ENCODE results near the gene ATP23. TPM values are rescaled to one million over a fixed set of nuclear protein-coding genes. Genes with fewer than 3 reads are reported as not detected.

The ATP23 gene
- total RNA-seq, 1 donor from 2014 or later = 10.7 TPM

DNA sequence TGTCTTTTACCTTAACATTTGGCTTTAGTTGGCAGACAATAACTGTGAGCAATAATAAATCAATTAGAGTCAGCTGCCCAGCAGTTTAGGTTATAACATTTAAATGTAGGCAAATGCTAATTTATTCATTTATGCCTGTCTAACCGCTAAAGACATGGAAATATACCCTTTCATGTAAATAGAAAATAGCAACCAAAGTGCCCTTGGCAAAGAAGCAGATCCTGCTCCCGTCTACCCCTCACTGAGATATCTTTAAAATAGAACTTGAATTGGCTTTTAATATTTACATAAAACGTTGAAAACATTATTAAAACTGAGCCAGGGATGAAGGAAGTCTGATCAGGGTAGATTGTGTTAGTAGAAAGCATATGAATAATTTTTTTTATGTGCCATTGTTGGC, 67.3 kb downstream of the ATP23 start:
- intact Hi-C loops (cut with micrococcal nuclease) = no loop called here
- H3K36me3 Mint-ChIP-seq (ENCODE audit: low read depth) = no peaks in the 10 kb centered on the region
- H3K27me3 Mint-ChIP-seq = peaks cover 3% of the 10 kb centered on the region
- H3K9me3 Mint-ChIP-seq = peaks cover 5% of the 10 kb centered on the region
- DNase-seq = no peak
- H3K4me1 Mint-ChIP-seq = no peaks in the 10 kb centered on the region
- H3K27ac Mint-ChIP-seq = no peak overlapping the region
- H3K4me3 Mint-ChIP-seq = no peak overlapping the region

Other genes starting within 250 kb of the ATP23 start
- 84.3 and 92.6 TPM in 2 replicates for gene OS9, start 247.4 kb upstream of the ATP23 start, total RNA-seq
- 27.1 and 28.2 TPM in 2 replicates for gene AGAP2, start 202.8 kb upstream of the ATP23 start, total RNA-seq
- 19.2 and 19.4 TPM in 2 replicates for gene TSPAN31, start 196.5 kb upstream of the ATP23 start, total RNA-seq
- gene CDK4, start 189.3 kb upstream of the ATP23 start, total RNA-seq = 240 and 248 TPM in 2 replicates
- 21.6 and 22.7 TPM in 2 replicates for gene MARCHF9, start 186.5 kb upstream of the ATP23 start, total RNA-seq
- gene CYP27B1, start 174.5 kb upstream of the ATP23 start, total RNA-seq = 12.3 and 12.7 TPM in 2 replicates
- 72.2 and 79.8 TPM in 2 replicates for gene METTL1, start 169.5 kb upstream of the ATP23 start, total RNA-seq
- gene EEF1AKMT3, start 169.0 kb upstream of the ATP23 start, total RNA-seq = 5.2 and 6.1 TPM in 2 replicates
- 62.5 and 64.3 TPM in 2 replicates for gene TSFM, start 158.8 kb upstream of the ATP23 start, total RNA-seq
- 1.2 and 1.9 TPM in 2 replicates for gene AVIL, start 122.8 kb upstream of the ATP23 start, total RNA-seq
- gene CTDSP2, start 94.8 kb upstream of the ATP23 start, total RNA-seq = 81.4 and 82.7 TPM in 2 replicates

Data from activated CD4-positive, alpha-beta T cell treated with anti-CD3 and anti-CD28 coated beads, Interleukin-2, amount 10 ng/mL, durations not matched to agents 24 days and 14 days (primary cell).